Body of pancreas (tissue), 4 donors: ENCODE measurements around the gene FSTL5.

ENCODE experiments used
- POLR2A ChIP-seq, 3 donors: fragments of 450-650 bp; IDR thresholded peaks; one replicate each; pipeline ENCODE4 v1.6.1; 2016; ENCODE audit warnings: antibody characterized with exemption in 3 of 3, mild to moderate bottlenecking in 2 of 3
- TF ChIP-seq, protein P1 (sequence below), 7 experiments: fragments of 450-650 bp in 4 of 7; fragments of 200-600 bp in 3 of 7; sonication (generic) in 3 of 7; IDR thresholded peaks; one replicate each; pipeline ENCODE4 v1.5.1; 2016 to 2019; ENCODE audit warnings: antibody characterized with exemption in 7 of 7

DNA sequence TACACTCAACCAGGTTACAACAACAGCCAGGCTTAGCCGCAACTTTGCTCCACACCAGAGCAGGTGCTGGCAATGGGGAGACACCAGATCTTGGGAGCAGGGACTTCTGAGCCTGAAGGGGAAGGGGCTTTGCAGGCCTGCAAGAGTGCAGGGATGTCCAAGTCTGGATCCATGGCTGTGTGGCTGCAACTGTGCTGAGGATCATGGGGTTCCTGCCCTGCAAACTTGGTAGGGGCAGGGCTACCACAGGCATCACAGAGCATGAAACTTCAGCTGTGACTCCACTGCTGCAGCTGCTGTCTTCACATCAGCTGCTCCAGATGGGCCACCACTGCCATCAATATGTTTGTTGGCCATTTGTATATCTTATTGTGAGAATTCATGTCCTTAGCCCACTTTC is 340.4 kb downstream of the FSTL5 start:
- TF ChIP-seq POLR2A (IDR thresholded peaks at IDR 0.05): no peak
- TF ChIP-seq, protein P1, sequence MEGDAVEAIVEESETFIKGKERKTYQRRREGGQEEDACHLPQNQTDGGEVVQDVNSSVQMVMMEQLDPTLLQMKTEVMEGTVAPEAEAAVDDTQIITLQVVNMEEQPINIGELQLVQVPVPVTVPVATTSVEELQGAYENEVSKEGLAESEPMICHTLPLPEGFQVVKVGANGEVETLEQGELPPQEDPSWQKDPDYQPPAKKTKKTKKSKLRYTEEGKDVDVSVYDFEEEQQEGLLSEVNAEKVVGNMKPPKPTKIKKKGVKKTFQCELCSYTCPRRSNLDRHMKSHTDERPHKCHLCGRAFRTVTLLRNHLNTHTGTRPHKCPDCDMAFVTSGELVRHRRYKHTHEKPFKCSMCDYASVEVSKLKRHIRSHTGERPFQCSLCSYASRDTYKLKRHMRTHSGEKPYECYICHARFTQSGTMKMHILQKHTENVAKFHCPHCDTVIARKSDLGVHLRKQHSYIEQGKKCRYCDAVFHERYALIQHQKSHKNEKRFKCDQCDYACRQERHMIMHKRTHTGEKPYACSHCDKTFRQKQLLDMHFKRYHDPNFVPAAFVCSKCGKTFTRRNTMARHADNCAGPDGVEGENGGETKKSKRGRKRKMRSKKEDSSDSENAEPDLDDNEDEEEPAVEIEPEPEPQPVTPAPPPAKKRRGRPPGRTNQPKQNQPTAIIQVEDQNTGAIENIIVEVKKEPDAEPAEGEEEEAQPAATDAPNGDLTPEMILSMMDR (IDR thresholded peaks at IDR 0.05): no peak
